Aorta (tissue), 5 donors: ENCODE data around the gene MGAT5B. TPM values are rescaled to one million over a fixed set of nuclear protein-coding genes. Genes with fewer than 3 reads are reported as not detected.

Experiments used
- ATAC-seq: fragments of 200-7000 bp; cut with Tn5 transposase; one replicate; pipeline ENCODE4 v1.9.1; 2022; ENCODE audit warnings: moderate library complexity; ENCODE audit not compliant: low FRiP score
- DNase-seq, 2 donors: peaks; one replicate each; pipeline ENCODE4 v3.0.0-alpha.2; 2020
- H3K27ac ChIP-seq, 2 donors: one replicate each; pipeline ENCODE4 v1.5.1; 2013; ENCODE audit warnings: low read length in 2 of 2, mild to moderate bottlenecking in 2 of 2, moderate library complexity in 2 of 2, control low read depth in 1 of 2, inconsistent platforms in 1 of 2, low read depth in 1 of 2
- H3K27me3 ChIP-seq, 2 donors: one replicate each; pipeline ENCODE4 v1.6.1; 2013; ENCODE audit warnings: control low read depth in 1 of 2, low read length in 1 of 2, mild to moderate bottlenecking in 1 of 2, moderate library complexity in 1 of 2; ENCODE audit not compliant: insufficient read depth in 2 of 2, control insufficient read depth in 1 of 2
- H3K36me3 ChIP-seq, 2 donors: one replicate each; pipeline ENCODE4 v1.6.1; 2013; ENCODE audit warnings: control low read depth in 1 of 2, low read length in 1 of 2, mild to moderate bottlenecking in 1 of 2; ENCODE audit not compliant: insufficient read depth in 2 of 2, control insufficient read depth in 1 of 2
- H3K4me1 ChIP-seq, 2 donors: one replicate each; pipeline ENCODE4 v1.6.1; 2013; ENCODE audit warnings: low read length in 2 of 2, control low read depth in 1 of 2, mild to moderate bottlenecking in 1 of 2, moderate library complexity in 1 of 2; ENCODE audit not compliant: insufficient read depth in 2 of 2, control insufficient read depth in 1 of 2
- H3K4me3 ChIP-seq, 2 donors: one replicate each; pipeline ENCODE4 v1.5.1; 2013; ENCODE audit warnings: low read length in 2 of 2, control low read depth in 1 of 2, mild to moderate bottlenecking in 1 of 2
- H3K9me3 ChIP-seq: one replicate; pipeline ENCODE4 v1.6.1; 2013; ENCODE audit warnings: mild to moderate bottlenecking, low read length; ENCODE audit not compliant: control insufficient read depth
- WGBS, 2 donors: extraction: QIAGEN DNeasy Blood & Tissue Kit; methylation state at CpG; one replicate each; pipeline ENCODE4 v1.1.7; 2013; 5-methylcytosine and 5-hydroxymethylcytosine counted together
- intact Hi-C, 2 donors: fragments of 100-400 bp; cut with DNase I; formaldehyde crosslinking; loops; one replicate each; pipeline versions ENCODE4 v1.14.2 to v1.15.0; 2022
- polyA plus RNA-seq, 2 donors: library from polyadenylated mRNA; stranded (reverse); fragments of 200-250 nt; gene quantifications; one replicate each; pipeline ENCODE4 v1.2.3, GENCODE V29; 2013
- total RNA-seq, 2 donors: library from RNA; stranded (reverse); fragmentation: NEBNext Ultra II Directional; extraction: Animal tissue kit (Norgen Biotek cat#: 25700); gene quantifications; one replicate each; pipeline ENCODE4 v1.2.1, GENCODE V29; 2021
- donor health status: healthy with polysubstance abuse.
- donor health status: Bipolar disorder and iron deficiency.
- donor health status: DM: no; HTN: no; CAD: no.
- donor health status: DM: no; HTN: no; CAD: no.
- donor health status: DM: yes; HTN: yes; CAD: no.

The MGAT5B gene
- total and polyA plus RNA-seq, 4 donors: 0.51 to 0.55 TPM; not detected in 2

DNA sequence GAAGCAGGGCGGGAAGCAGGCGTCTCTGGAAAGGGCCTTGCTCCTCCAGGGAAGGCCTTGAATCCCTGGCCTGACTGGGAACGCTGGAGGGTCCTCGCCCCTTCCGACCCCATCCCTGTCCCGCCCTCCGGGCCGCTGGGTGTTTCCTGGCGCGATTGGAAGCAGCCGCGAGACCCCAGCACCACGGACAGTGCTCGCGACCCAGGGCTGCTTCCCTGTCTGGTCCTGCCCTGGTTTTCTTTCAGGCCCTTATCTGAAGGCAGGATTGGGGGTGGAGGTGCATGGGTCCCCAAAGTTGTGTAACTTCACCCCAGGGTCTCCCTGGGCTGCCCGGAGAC, 2.1 kb downstream of the MGAT5B start:
- ATAC-seq (no peak), DNase-seq (no peak)
- no peak overlapping the region for H3K4me3 ChIP-seq
- H3K4me1 ChIP-seq: no peaks in the 10 kb centered on the region
- no peaks in the 10 kb centered on the region for H3K27me3 ChIP-seq
- no peaks in the 10 kb centered on the region for H3K36me3 ChIP-seq
- WGBS, 2 donors: 3 to 5% methylated on average over 14 to 16 of the region's 16 CpGs
- H3K9me3 ChIP-seq: no peaks in the 10 kb centered on the region
- intact Hi-C loops: no loop called here
- no peak overlapping the region for H3K27ac ChIP-seq

DNA sequence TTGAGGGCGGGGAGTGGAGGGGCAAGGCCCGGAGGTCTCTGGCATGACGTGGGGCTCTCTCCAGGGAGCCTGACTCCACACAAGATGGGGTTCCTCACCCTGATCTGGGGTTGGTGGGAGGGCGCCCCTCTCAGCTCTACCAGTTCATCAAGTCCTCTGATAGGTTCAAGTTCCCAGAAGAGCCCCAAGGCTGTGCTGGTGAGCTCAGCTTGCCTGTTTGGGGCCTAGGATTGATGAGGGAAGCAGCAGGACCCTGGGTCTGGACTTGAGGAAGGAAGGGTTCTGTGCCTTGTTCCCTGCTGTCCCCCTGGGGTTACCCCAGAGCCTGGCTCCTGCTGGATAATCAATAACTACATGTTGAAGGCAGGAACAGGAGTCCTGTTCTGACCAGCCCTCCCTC, 3.5 kb downstream of the MGAT5B start:
- no peaks in the 10 kb centered on the region for H3K4me1 ChIP-seq
- 88 to 92% methylated on average over 4 of the region's 4 CpGs for WGBS, 2 donors
- intact Hi-C loops: no loop called here
- H3K36me3 ChIP-seq: no peaks in the 10 kb centered on the region
- no peaks in the 10 kb centered on the region for H3K27me3 ChIP-seq
- H3K4me3 ChIP-seq: no peak overlapping the region
- no peak overlapping the region for H3K27ac ChIP-seq
- DNase-seq (no peak), ATAC-seq (no peak)
- H3K9me3 ChIP-seq: no peaks in the 10 kb centered on the region

DNA sequence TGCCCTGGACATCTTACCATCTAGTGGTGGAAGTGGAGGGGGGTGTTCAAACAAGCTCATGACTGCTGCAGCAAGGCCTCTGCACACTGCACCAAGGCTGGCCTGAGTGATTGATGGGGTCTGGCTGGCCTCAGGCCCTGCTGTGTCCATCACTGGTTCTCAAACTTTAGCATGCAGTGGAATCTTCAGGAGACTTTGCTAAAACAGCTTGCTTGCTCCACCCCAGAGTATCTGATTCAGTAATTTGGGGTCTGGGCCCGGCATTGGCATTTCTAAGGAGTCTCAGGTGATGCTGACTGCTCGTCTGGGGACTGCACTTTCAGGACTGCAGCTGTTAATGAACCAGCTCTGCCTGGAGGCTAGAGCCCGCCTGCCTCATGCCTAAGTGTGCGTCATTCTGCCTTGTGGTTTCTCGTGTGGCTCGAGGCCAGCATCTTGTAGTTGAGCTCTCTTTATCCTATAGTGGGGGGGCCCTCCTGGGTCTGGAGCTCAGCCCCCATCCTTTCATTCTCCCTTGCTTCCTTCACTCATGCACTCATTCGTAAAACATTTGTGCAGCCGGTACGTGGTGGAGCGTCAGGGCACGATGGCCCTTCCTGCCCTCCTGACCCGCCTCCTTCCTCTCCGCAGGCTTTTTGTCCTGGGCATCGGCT, 4.1 kb downstream of the MGAT5B start:
- no peak for DNase-seq
- Histone ChIP-seq H3K4me3 (no peak overlapping the region), H3K27me3 (no peaks in the 10 kb centered on the region), H3K36me3 (no peaks in the 10 kb centered on the region), H3K9me3 (no peaks in the 10 kb centered on the region), H3K4me1 (no peaks in the 10 kb centered on the region), H3K27ac (no peak overlapping the region)
- intact Hi-C loops: no loop called here
- ATAC-seq: no peak
- 74 to 75% methylated on average over 14 of the region's 14 CpGs for WGBS, 2 donors

DNA sequence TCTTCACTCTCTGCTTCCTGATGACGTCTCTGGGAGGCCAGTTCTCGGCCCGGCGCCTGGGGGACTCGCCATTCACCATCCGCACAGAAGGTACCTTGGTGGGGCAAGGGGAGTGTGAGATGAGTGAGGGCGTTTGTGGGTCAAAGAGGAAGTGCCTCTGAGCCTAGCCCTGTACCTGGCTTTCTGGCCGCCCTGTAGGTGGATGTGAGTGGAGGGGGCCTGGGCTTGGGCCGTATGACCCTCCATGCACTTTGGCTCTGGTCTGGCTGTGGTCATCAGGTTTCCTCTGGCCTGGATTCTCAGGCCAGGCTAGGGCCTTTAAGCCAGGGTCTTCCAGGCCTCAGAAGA, 4.6 kb downstream of the MGAT5B start:
- no peaks in the 10 kb centered on the region for H3K9me3 ChIP-seq
- no peak overlapping the region for H3K27ac ChIP-seq
- no peaks in the 10 kb centered on the region for H3K4me1 ChIP-seq
- DNase-seq (no peak), ATAC-seq (no peak)
- 85 to 88% methylated on average over 9 of the region's 9 CpGs for WGBS, 2 donors
- no peaks in the 10 kb centered on the region for H3K27me3 ChIP-seq
- intact Hi-C loops: no loop called here
- H3K4me3 ChIP-seq: no peak overlapping the region
- no peaks in the 10 kb centered on the region for H3K36me3 ChIP-seq

DNA sequence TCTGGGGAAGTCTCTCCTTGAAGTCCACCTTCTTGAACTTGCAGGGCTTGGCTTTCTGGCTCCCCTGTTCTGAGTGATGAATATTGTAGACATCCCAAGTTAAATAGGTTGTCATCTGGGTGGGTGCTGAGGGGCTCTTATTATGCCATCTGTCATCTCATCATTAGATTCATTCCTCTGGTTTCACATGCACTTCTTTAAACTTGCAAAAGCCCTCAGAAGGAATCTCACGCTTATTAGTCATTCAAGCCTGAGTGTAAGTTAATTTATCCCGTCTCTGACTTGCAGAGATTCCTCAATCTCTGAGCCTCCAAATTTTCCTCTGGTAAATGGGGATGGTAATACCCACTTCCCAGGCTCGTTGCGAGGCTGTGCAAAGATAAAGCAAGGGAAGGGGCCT, 5.7 kb downstream of the MGAT5B start:
- H3K4me3 ChIP-seq: no peak overlapping the region
- H3K27me3 ChIP-seq: no peaks in the 10 kb centered on the region
- no peak overlapping the region for H3K27ac ChIP-seq
- intact Hi-C loops: no loop called here
- H3K9me3 ChIP-seq: no peaks in the 10 kb centered on the region
- H3K36me3 ChIP-seq: no peaks in the 10 kb centered on the region
- H3K4me1 ChIP-seq: no peaks in the 10 kb centered on the region
- WGBS, 2 donors: 67 to 70% methylated on average over 4 of the region's 4 CpGs
- ATAC-seq (no peak), DNase-seq (no peak)

DNA sequence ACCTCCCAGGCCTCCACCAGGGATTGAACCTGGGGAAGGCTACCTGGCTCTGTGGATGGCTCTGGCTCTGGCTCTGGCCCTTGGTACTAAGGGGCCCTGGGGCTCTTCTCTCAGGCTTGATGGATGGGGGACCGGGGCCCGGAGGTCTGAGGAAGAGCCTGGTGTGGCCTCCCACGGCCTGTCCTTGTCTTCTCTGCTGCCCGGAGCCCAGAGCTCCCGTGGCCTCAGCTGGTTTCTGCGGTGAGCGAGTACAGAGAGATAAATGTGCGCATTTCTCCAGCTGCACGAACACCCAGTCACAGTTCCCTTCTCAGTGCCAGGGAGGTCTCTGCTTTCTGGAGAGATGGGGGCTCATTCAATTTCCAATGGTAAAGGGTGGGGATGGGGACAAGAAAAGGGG, 9.2 kb downstream of the MGAT5B start:
- no peaks in the 10 kb centered on the region for H3K27me3 ChIP-seq
- intact Hi-C loops: no loop called here
- H3K4me1 ChIP-seq: no peaks in the 10 kb centered on the region
- H3K9me3 ChIP-seq: no peaks in the 10 kb centered on the region
- ATAC-seq (no peak), DNase-seq (no peak)
- H3K4me3 ChIP-seq: no peak overlapping the region
- H3K36me3 ChIP-seq: no peaks in the 10 kb centered on the region
- 73 to 77% methylated on average over 9 of the region's 9 CpGs for WGBS, 2 donors
- no peak overlapping the region for H3K27ac ChIP-seq

DNA sequence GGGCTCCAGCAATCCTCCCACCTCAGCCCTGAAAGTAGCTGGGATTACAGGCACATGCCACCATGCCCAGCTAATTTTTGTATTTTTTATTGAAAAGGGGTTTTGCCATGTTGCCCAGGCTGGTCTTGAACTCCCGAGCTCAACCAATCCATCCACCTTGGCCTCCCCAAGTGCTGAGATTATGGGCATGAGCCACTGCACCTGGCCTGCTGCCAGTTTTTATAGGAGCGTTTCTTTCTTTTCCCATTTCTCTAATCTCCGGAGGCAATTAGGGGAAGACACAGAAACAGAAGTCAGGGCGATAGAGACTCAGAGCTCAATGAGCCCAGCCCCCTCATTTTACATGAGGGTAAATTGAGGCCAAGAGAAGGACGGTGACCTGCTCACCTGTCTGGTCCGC, 10.4 kb downstream of the MGAT5B start:
- Histone ChIP-seq H3K9me3 (no peaks in the 10 kb centered on the region), H3K36me3 (no peaks in the 10 kb centered on the region), H3K4me3 (no peak overlapping the region), H3K4me1 (no peaks in the 10 kb centered on the region), H3K27me3 (no peaks in the 10 kb centered on the region), H3K27ac (no peak overlapping the region)
- ATAC-seq (no peak), DNase-seq (no peak)
- 74 to 79% methylated on average over 6 of the region's 6 CpGs for WGBS, 2 donors
- intact Hi-C loops: no loop called here

DNA sequence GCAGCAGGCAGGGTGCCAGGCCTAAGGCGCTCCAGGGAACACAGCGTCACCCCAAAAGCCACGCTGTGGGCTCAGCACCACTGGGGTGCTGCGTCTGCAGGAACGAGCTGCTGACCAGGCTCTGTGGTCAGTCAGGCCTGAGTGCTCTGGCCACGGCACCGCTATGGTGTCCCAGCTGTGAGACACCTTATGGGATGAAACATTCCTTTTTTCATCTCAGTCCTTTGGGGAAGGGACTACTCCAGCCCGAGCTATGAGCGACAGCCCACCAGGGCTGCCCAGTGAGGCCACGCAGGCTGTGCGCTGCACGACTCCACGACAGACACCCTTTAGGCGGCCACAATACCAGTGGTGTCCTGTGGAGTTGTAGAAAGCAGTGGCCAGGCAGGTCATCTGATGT, 11.1 kb downstream of the MGAT5B start:
- Histone ChIP-seq H3K9me3 (no peaks in the 10 kb centered on the region), H3K36me3 (no peaks in the 10 kb centered on the region), H3K27me3 (no peaks in the 10 kb centered on the region), H3K4me3 (no peak overlapping the region), H3K4me1 (no peaks in the 10 kb centered on the region), H3K27ac (no peak overlapping the region)
- DNase-seq (no peak), ATAC-seq (no peak)
- intact Hi-C loops: no loop called here
- 86 to 90% methylated on average over 14 of the region's 14 CpGs for WGBS, 2 donors

DNA sequence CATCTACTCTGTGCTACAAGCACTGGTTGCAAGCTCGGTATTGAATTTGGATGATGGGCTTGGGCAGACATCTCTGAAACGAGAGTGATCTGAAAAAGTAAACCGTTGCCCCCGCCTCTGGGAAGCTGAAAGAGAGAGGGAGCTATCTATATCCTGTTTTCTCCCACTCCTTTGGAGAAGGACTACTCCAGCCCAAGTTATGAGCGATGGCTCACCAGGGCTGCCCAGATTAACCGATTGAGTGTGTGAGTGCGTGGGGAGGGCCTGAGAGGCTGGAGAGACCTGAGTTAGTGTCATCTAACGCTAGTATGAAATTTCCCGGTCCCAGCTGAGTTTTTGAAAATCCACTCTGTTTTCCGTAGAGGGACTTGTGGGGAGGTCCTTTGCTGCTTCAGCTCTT, 11.5 kb downstream of the MGAT5B start:
- Histone ChIP-seq H3K4me1 (no peaks in the 10 kb centered on the region), H3K9me3 (no peaks in the 10 kb centered on the region), H3K36me3 (no peaks in the 10 kb centered on the region), H3K27me3 (no peaks in the 10 kb centered on the region), H3K4me3 (no peak overlapping the region), H3K27ac (no peak overlapping the region)
- 46 to 59% methylated on average over 10 of the region's 10 CpGs for WGBS, 2 donors
- intact Hi-C loops: loop anchor here in 1 of 2 donors (10.0 kb wide), 1 partner anchor 75 kb away; no protein-coding TSS in a partner anchor
- DNase-seq (no peak), ATAC-seq (no peak)
